ENCODE measurements around the gene FAM32A.
A peak's percentile ranks its signal among the peaks of the same experiment; 100 is the strongest.

FAM32A gene

DNA sequence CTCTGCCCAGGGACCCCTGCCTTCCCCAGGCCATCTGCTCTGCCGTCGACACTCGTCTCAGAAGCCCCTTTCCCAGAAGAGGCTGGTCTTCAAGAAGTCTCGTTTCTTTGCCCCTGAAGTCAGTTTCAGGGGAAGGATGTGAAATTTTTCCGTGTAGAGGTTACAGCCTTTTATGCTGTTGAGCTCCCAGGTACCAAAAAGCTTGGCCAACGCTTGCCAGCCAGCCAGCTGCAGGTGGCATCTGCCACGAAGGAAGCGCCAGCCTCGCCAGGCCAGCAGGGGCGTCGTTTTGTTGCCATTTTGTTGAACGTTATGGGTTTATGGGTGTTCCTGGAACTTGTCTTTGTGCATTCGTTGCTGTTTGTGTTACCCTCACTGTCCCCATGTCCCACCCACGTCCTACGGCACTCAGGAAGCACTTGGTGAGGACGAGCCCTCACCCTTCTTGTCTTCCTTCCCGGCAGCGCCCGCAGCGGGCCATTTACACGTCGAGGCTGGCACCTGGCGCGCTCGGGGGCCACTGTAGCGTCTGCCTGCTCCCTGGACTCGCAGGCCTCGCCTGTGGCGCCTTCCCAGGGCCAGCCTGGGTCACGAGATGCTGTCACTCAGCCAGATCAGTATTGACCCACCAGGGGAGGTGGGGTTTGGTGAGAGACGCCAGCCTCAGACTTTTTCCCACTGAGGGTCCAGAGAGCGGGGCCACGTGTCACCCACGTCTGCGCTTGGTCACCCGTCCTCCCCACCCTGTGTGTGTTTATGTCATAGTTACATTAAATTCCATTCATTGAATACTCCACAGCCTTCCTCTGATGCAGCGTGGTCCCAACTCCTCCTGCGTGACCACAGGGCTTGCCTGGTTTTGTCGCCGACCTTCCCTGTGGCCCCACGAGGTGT is 49.6 kb downstream of the FAM32A start:
- Mint-ChIP-seq H3K4me3 (peak overlapping the region in 1 of 2 donors; percentile 51), H3K9me3 (peaks cover 0 to 16% of the 10 kb centered on the region in 2 donors), H3K27ac (peak overlapping the region in 1 of 2 donors; percentile 79), H3K4me1 (peaks cover 67% of the 10 kb centered on the region), H3K27me3 (no peaks in the 10 kb centered on the region)
- ATAC-seq = no peak
- no peak for DNase-seq

DNA sequence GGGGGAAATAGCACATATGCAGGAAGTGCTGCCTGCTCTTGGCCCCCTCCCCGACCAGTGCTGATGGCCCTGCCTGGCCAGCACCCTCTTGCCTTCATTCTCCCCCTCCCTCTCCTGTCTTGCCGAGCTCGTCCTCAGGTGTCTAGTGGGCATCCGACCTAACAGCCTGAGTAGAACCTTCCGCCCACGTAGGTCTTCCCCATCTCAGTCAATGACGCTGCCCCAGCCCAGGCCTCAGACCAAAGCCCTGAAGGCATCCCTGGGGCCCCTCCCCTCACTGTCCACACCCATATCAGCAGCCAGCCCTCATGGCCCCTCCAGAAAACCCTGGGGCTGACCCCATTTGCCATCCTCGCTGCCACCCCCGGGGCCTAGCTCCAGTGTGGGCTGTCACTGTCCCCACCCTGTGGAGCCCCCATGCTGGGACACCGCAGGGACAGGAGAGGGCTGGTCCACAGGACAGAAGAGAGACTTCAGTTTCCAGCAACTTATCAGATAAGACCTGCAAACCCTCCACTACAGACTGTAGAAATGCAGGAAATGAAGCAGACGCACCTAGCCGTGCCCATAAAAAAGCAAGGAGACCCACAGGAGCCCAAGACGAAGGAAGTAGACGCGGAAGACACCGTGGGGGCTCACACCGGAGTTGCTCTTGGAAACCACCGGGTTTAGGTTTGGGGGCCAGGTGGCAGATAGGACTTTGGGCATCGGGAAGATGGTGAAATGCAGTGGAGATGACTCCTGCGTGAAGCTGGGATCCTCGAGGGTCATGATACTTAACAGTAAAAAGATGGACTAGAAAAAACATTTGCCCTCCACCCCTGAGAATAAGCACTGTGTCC is 50.8 kb downstream of the FAM32A start:
- H3K4me1 Mint-ChIP-seq = peaks cover 67% of the 10 kb centered on the region
- peak overlapping the region in 1 of 2 donors; percentile 5 for H3K4me3 Mint-ChIP-seq
- H3K9me3 Mint-ChIP-seq = peaks cover 0 to 16% of the 10 kb centered on the region in 2 donors
- no peaks in the 10 kb centered on the region for H3K27me3 Mint-ChIP-seq
- DNase-seq = no peak
- no peak for ATAC-seq
- H3K27ac Mint-ChIP-seq = peak overlapping the region; percentile 8 to 34
